HepG2 (cell line): ENCODE data around the gene ST6GALNAC3. TPM values are rescaled to one million over a fixed set of nuclear protein-coding genes. Genes with fewer than 3 reads are reported as not detected.

Source experiments
- ATAC-seq: fragments of 200-7000 bp; cut with Tn5 transposase; 3 replicates; pipeline ENCODE4 v1.9.1; 2020; ENCODE audit warnings: mild to moderate bottlenecking, moderate library complexity
- BruUV-seq: library from RNA; stranded (reverse); fragments of 400-500 nt; replicated peaks from 2 replicates; lab custom pipeline; 2021; lab: Mats Ljungman, UMichigan
- CTCF ChIA-PET: fragments of 300-600 bp; formaldehyde crosslinking; extraction: SDS; loops from one replicate; lab custom pipeline; 2021; ENCODE audit warnings: low total read pairs, inconsistent platforms, low intra/inter-chr PET ratio; lab: Yijun Ruan, JAX
- POLR2A ChIA-PET: fragments of 350-600 bp; sonication (Branson Sonifier 250); formaldehyde crosslinking; loops from one replicate; lab custom pipeline; 2020; ENCODE audit warnings: antibody characterized with exemption, inconsistent platforms; lab: Yijun Ruan, JAX
- DNase-seq: peaks from one replicate; pipeline ENCODE4 v3.0.0-alpha.2; 2015; ENCODE audit warnings: low spot score
- FAIRE-seq: peaks from 3 replicates; lab custom pipeline; 2011; peaks lifted over from hg19 to GRCh38; lab: Jason Lieb, UNC
- H2AFZ ChIP-seq: one replicate; pipeline ENCODE4 v1.6.1; 2011; ENCODE audit warnings: low read length, inconsistent platforms
- H3K27ac ChIP-seq: fragments of 300-600 bp; 3 replicates; pipeline ENCODE4 v1.8.0; 2011; ENCODE audit warnings: mixed run types, mild to moderate bottlenecking, mixed read lengths, low read length, inconsistent platforms; ENCODE audit not compliant: insufficient read depth; ENCODE audit errors: extremely low read length
- H3K27me3 ChIP-seq, 2 experiments: fragments of 200-600 bp in 1 of 2; 2 replicates in 1 of 2; 3 replicates in 1 of 2; pipeline versions ENCODE4 v1.6.0 to v1.8.0; 2011; ENCODE audit warnings: low read length in 2 of 2, mild to moderate bottlenecking in 2 of 2, moderate library complexity in 2 of 2, inconsistent platforms in 1 of 2; ENCODE audit not compliant: insufficient read depth in 2 of 2, control insufficient read depth in 1 of 2
- H3K36me3 ChIP-seq, 2 experiments: fragments of 200-600 bp in 1 of 2; replicated peaks in 1 of 2; 2 replicates in 1 of 2; 3 replicates in 1 of 2; pipeline versions ENCODE4 v1.5.1 to v1.8.0; 2011; ENCODE audit warnings: low read length in 2 of 2, inconsistent platforms in 1 of 2; ENCODE audit not compliant: insufficient read depth in 2 of 2, control insufficient read depth in 1 of 2
- H3K4me1 ChIP-seq: 2 replicates; pipeline ENCODE4 v1.5.1; 2012; ENCODE audit warnings: low read length, inconsistent platforms; ENCODE audit not compliant: insufficient read depth
- H3K4me2 ChIP-seq: 2 replicates; pipeline ENCODE4 v1.6.0; 2011; ENCODE audit warnings: low read depth, low read length, inconsistent platforms
- H3K4me3 ChIP-seq, 3 experiments: fragments of 200-600 bp in 1 of 3; sonication (generic), shearing (Covaris generic) in 1 of 3; replicated peaks in 1 of 3; 2 replicates each; pipeline ENCODE4 v1.5.1; 2011 to 2016; ENCODE audit warnings: low read length in 3 of 3, inconsistent platforms in 2 of 3, low read depth in 2 of 3, mild to moderate bottlenecking in 2 of 3, control low read depth in 1 of 3, mixed read lengths in 1 of 3; ENCODE audit not compliant: insufficient read depth in 1 of 3
- H3K79me2 ChIP-seq: one replicate; pipeline ENCODE4 v1.6.1; 2011; ENCODE audit warnings: low read length, inconsistent platforms; ENCODE audit not compliant: insufficient read depth
- H3K9ac ChIP-seq: 2 replicates; pipeline ENCODE4 v1.6.0; 2011; ENCODE audit warnings: mild to moderate bottlenecking, low read depth, low read length, inconsistent platforms; ENCODE audit not compliant: insufficient read depth
- H3K9me3 ChIP-seq: 2 replicates; pipeline ENCODE4 v1.5.1; 2012; ENCODE audit warnings: mild to moderate bottlenecking, low read length
- H4K20me1 ChIP-seq: 2 replicates; pipeline ENCODE4 v1.6.0; 2011; ENCODE audit warnings: inconsistent platforms, mild to moderate bottlenecking, low read length, moderate library complexity; ENCODE audit not compliant: insufficient read depth
- CREM ChIP-seq, 2 experiments: sonication (generic) in 1 of 2; formaldehyde crosslinking in 1 of 2; IDR thresholded peaks; 2 replicates each; pipeline versions ENCODE4 v1.4.0 to v1.6.1; 2016 to 2020; ENCODE audit warnings: antibody characterized with exemption in 1 of 2, mild to moderate bottlenecking in 1 of 2, missing genetic modification reagents in 1 of 2
- DNMT3B ChIP-seq: conservative IDR thresholded peaks from 2 replicates; pipeline ENCODE4 v1.6.1; 2016; ENCODE audit warnings: missing biosample characterization, control low read depth
- HNRNPLL ChIP-seq: fragments of 200-400 bp; formaldehyde crosslinking; IDR thresholded peaks from 2 replicates; pipeline ENCODE4 v1.6.1; 2017; ENCODE audit warnings: mild to moderate bottlenecking, low read depth, low read length; ENCODE audit not compliant: poor library complexity, severe bottlenecking
- KLF12 ChIP-seq: sonication (generic); formaldehyde crosslinking; IDR thresholded peaks from 2 replicates; pipeline ENCODE4 v1.4.0; 2020; ENCODE audit warnings: missing genetic modification reagents, borderline replicate concordance
- LRRFIP1 ChIP-seq: sonication (generic); formaldehyde crosslinking; conservative IDR thresholded peaks from 2 replicates; pipeline ENCODE4 v1.4.0; 2020; ENCODE audit warnings: missing genetic modification reagents
- MIXL1 ChIP-seq: IDR thresholded peaks from 2 replicates; pipeline ENCODE4 v1.6.1; 2016
- PAWR ChIP-seq: sonication (generic); formaldehyde crosslinking; IDR thresholded peaks from 2 replicates; pipeline ENCODE4 v1.4.0; 2020; ENCODE audit warnings: missing genetic modification reagents, mild to moderate bottlenecking, borderline replicate concordance
- PLRG1 ChIP-seq: fragments of 450-650 bp; conservative IDR thresholded peaks from 2 replicates; pipeline ENCODE4 v1.6.1; 2016
- RBAK ChIP-seq: sonication (generic); formaldehyde crosslinking; IDR thresholded peaks from 2 replicates; pipeline ENCODE4 v1.5.1; 2020; ENCODE audit warnings: mild to moderate bottlenecking, missing genetic modification reagents
- SCMH1 ChIP-seq: sonication (generic); formaldehyde crosslinking; IDR thresholded peaks from 2 replicates; pipeline ENCODE4 v1.9.0; 2021; ENCODE audit warnings: missing genetic modification reagents, mild to moderate bottlenecking, borderline replicate concordance
- SIN3B ChIP-seq: fragments of 150-350 bp; IDR thresholded peaks from 2 replicates; pipeline ENCODE4 v1.6.1; 2014; ENCODE audit warnings: low read length
- SMYD3 ChIP-seq: sonication (generic); formaldehyde crosslinking; IDR thresholded peaks from 2 replicates; pipeline ENCODE4 v1.8.1; 2023; ENCODE audit warnings: mild to moderate bottlenecking, missing genetic modification reagents
- TSC22D2 ChIP-seq: sonication (generic); formaldehyde crosslinking; IDR thresholded peaks from 2 replicates; pipeline ENCODE4 v1.5.1; 2020; ENCODE audit warnings: missing genetic modification reagents, mild to moderate bottlenecking, borderline replicate concordance
- ZEB1 ChIP-seq: IDR thresholded peaks from 2 replicates; pipeline ENCODE4 v1.6.1; 2012; ENCODE audit warnings: mild to moderate bottlenecking, low read depth, inconsistent platforms; ENCODE audit not compliant: insufficient replicate concordance
- ZMYM4 ChIP-seq: sonication (generic); formaldehyde crosslinking; IDR thresholded peaks from 2 replicates; pipeline ENCODE4 v1.8.1; 2023; ENCODE audit warnings: mild to moderate bottlenecking, missing genetic modification reagents
- ZNF205 ChIP-seq: IDR thresholded peaks from 2 replicates; pipeline ENCODE4 v1.6.1; 2018; ENCODE audit warnings: missing biosample characterization, missing genetic modification reagents
- ZNF230 ChIP-seq: sonication (generic); formaldehyde crosslinking; IDR thresholded peaks from 2 replicates; pipeline ENCODE4 v1.4.0; 2020; ENCODE audit warnings: mild to moderate bottlenecking, missing genetic modification reagents
- ZSCAN25 ChIP-seq: sonication (generic); formaldehyde crosslinking; IDR thresholded peaks from 2 replicates; pipeline ENCODE4 v1.8.0; 2022; ENCODE audit warnings: mild to moderate bottlenecking, missing genetic modification reagents
- WGBS: methylation state at CpG from one replicate; pipeline ENCODE4 v1.1.6; 2017; ENCODE audit warnings: low lambda C conversion rate; 5-methylcytosine and 5-hydroxymethylcytosine counted together
- in situ Hi-C: cut with HindIII; loops from 2 replicates; pipeline ENCODE4 v1.10.0; 2017; ENCODE audit warnings: low pct_unique_long_range_greater_than_20kb; ENCODE audit not compliant: extremely low pct_ligation_motif_present
- intact Hi-C: fragments of 100-400 bp; cut with micrococcal nuclease; formaldehyde crosslinking; loops from one replicate; pipeline ENCODE4 v1.10.0; 2022; ENCODE audit not compliant: unreplicated experiment
- polyA plus RNA-seq, 8 experiments: library from polyadenylated mRNA; depleted of rRNA in 3 of 8; stranded (reverse) in 7 of 8; unstranded in 1 of 8; fragments of >200 nt; fragmentation: Illumina TruSeq in 4 of 8; extraction: Trizol in 4 of 8; gene quantifications; 2 replicates each; pipeline versions ENCODE4 v1.2.1 to v1.2.3, GENCODE V29; 2011 to 2016; ENCODE audit warnings: low read depth in 4 of 8, missing spikeins in 1 of 8, mixed read lengths in 1 of 8; ENCODE audit not compliant: insufficient read depth in 1 of 8
- total RNA-seq, 5 experiments: library from RNA; depleted of rRNA; stranded (reverse); fragments of >200 nt; fragmentation: Illumina TruSeq; extraction: Trizol; gene quantifications; 2 replicates each; pipeline ENCODE4 v1.2.3, GENCODE V29; 2016; ENCODE audit warnings: low read depth in 1 of 5

ST6GALNAC3 gene
- total and polyA plus RNA-seq, 2 of the 13 experiments (the other 11 are each of a cell fraction or from before 2014, with no cell fraction given), result not detected

- TF ChIP-seq LRRFIP1, result no peak
Observed at GRCh38 chr1:76279101-76279748, 204.7 kb downstream of the ST6GALNAC3 start (continued).

- Histone ChIP-seq H3K4me3 (no peak overlapping the region), H3K36me3 (no peaks in the 10 kb centered on the region), H4K20me1 (no peaks in the 10 kb centered on the region), H3K9ac (no peak overlapping the region), H3K79me2 (no peaks in the 10 kb centered on the region), H3K4me2 (no peak overlapping the region), H2AFZ (no peak overlapping the region), H3K4me1 (no peaks in the 10 kb centered on the region), H3K9me3 (no peaks in the 10 kb centered on the region), H3K27me3 (no peaks in the 10 kb centered on the region), H3K27ac (no peak overlapping the region)
- no peak for ATAC-seq
- intact Hi-C loops, result no loop called here
- FAIRE-seq, result no peak
- in situ Hi-C loops, result no loop called here
- no peak for DNase-seq
- ChIA-PET CTCF (no interaction called here), POLR2A (no interaction called here)
- no TSS peak for BruUV-seq
- WGBS, result 0% methylated on average over 2 of the region's 2 CpGs
- no peak for TF ChIP-seq RBAK (CRISPR knock-in tag)
- TF ChIP-seq ZSCAN25, result no peak
- TF ChIP-seq PLRG1, result no peak
- no peak for TF ChIP-seq ZMYM4 (CRISPR knock-in tag)
- TF ChIP-seq ZNF230 (CRISPR knock-in tag), result no peak
- no peak for TF ChIP-seq ZEB1
- no peak for TF ChIP-seq KLF12
- no peak for TF ChIP-seq SIN3B
- no peak for TF ChIP-seq SMYD3
- TF ChIP-seq PAWR (CRISPR knock-in tag), result no peak
- no peak for TF ChIP-seq TSC22D2 (CRISPR knock-in tag)
- no peak for TF ChIP-seq CREM (IDR thresholded peaks at IDR 0.05)
- TF ChIP-seq CREM (CRISPR knock-in tag; IDR thresholded peaks at IDR 0.05), result no peak
- no peak for TF ChIP-seq HNRNPLL
- no peak for TF ChIP-seq ZNF205 (CRISPR knock-in tag)
- no peak for TF ChIP-seq MIXL1 (CRISPR knock-in tag)
- no peak for TF ChIP-seq DNMT3B (CRISPR knock-in tag)
- no peak for TF ChIP-seq SCMH1 (CRISPR knock-in tag)
Observed at GRCh38 chr1:76281306-76281705, 206.8 kb downstream of the ST6GALNAC3 start.
